NCI-H146 (cell line): ENCODE results near the gene NFATC4.
A peak's percentile ranks its signal among the peaks of the same experiment; 100 is the strongest.
"Not testable (repeated sequence)": the region's sequence is repeated elsewhere in the genome, so short reads cannot be mapped to it uniquely, and the experiment has no call there.

Experiments used
- DNase-seq: peaks from one replicate; lab custom pipeline; 2025; lab: John Stamatoyannopoulos, UW

The NFATC4 gene

GRCh38 chr14:24368212-24368561, 203 bp downstream of the NFATC4 start:
- DNase-seq, result no peak

- DNase-seq, result peak; percentile 33
Observed at GRCh38 chr14:24368562-24369252, 723 bp downstream of the NFATC4 start.

GRCh38 chr14:24369463-24369862, 1.5 kb downstream of the NFATC4 start:
- no peak for DNase-seq

GRCh38 chr14:24369907-24370687, 2.1 kb downstream of the NFATC4 start:
- no peak for DNase-seq

GRCh38 chr14:24370748-24371147, 2.8 kb downstream of the NFATC4 start:
- no peak for DNase-seq

GRCh38 chr14:24371605-24372004, 3.6 kb downstream of the NFATC4 start:
- DNase-seq, result not testable (repeated sequence)

GRCh38 chr14:24372701-24373416, 4.9 kb downstream of the NFATC4 start:
- no peak for DNase-seq

GRCh38 chr14:24376448-24377070, 8.6 kb downstream of the NFATC4 start:
- peak; percentile 65 for DNase-seq

GRCh38 chr14:24377126-24377525, 9.1 kb downstream of the NFATC4 start:
- no peak for DNase-seq

- peak; percentile 7 for DNase-seq
Observed at GRCh38 chr14:24377657-24378056, 9.7 kb downstream of the NFATC4 start.

- no peak for DNase-seq
Observed at GRCh38 chr14:24378327-24378726, 10.3 kb downstream of the NFATC4 start.

GRCh38 chr14:24378981-24379906, 11.3 kb downstream of the NFATC4 start:
- no peak for DNase-seq

- DNase-seq, result no peak
Observed at GRCh38 chr14:24379907-24380730, 12.1 kb downstream of the NFATC4 start.

GRCh38 chr14:24381363-24382063, 13.5 kb downstream of the NFATC4 start:
- no peak for DNase-seq

GRCh38 chr14:24382064-24382371, 14.0 kb downstream of the NFATC4 start:
- DNase-seq, result no peak

GRCh38 chr14:24384169-24384568, 16.2 kb downstream of the NFATC4 start:
- DNase-seq, result no peak

- DNase-seq, result no peak
Observed at GRCh38 chr14:24385524-24385923, 17.5 kb downstream of the NFATC4 start.

GRCh38 chr14:24387009-24387345, 19.0 kb downstream of the NFATC4 start:
- no peak for DNase-seq

- not testable (repeated sequence) for DNase-seq
Observed at GRCh38 chr14:24387579-24387978, 19.6 kb downstream of the NFATC4 start.
